Measurements from ENCODE around the gene ZNF618.
A peak's percentile ranks its signal among the peaks of the same experiment; 100 is the strongest.

ZNF618 gene

DNA sequence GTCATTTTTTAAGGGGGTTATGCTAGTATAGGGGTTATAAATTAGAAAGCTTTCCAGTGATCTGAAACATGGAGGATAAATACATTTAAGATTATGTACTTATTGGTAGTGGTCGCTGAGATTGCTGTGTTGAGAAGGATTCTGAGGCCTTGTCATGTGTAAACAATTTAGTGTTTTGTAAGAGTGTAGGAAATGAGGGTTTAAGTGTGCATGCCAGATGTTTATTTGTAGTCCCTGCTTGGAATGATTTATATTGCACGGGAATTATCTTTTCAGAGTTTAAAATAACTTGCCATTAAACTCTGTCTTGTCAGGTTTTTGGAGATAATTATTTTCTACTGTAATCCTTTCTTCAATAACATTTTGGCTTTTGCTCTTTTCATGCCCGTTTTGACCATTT, 19.4 kb downstream of the ZNF618 start:
- H3K4me3 ChIP-seq (replicated peaks; ENCODE audit: low read depth, low read length), result no peak overlapping the region
- DNase-seq (ENCODE audit: extremely low read depth, low read depth), result peak; percentile 26
- TF ChIP-seq, protein P1, sequence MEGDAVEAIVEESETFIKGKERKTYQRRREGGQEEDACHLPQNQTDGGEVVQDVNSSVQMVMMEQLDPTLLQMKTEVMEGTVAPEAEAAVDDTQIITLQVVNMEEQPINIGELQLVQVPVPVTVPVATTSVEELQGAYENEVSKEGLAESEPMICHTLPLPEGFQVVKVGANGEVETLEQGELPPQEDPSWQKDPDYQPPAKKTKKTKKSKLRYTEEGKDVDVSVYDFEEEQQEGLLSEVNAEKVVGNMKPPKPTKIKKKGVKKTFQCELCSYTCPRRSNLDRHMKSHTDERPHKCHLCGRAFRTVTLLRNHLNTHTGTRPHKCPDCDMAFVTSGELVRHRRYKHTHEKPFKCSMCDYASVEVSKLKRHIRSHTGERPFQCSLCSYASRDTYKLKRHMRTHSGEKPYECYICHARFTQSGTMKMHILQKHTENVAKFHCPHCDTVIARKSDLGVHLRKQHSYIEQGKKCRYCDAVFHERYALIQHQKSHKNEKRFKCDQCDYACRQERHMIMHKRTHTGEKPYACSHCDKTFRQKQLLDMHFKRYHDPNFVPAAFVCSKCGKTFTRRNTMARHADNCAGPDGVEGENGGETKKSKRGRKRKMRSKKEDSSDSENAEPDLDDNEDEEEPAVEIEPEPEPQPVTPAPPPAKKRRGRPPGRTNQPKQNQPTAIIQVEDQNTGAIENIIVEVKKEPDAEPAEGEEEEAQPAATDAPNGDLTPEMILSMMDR (IDR thresholded peaks at IDR 0.05; ENCODE audit: low read depth, low read length, missing control alignments), result no peak

DNA sequence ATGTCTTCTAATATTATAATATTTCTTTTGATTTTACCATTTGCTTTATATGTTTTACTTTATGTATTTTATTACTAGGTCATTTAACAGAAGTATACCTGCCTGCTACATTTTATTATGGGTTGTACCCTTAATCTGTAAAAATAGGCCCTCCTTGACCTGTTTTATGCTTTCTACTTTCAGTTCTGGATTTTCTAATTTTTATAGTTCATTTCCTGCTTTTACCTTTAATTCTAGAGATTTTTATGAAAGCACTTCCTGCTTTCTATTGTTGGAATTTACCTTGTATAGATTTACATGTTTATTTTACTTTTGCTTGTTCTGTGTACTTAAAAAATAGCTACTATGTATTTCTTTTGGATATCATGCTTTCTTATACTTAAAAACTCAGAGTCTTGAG, 20.6 kb downstream of the ZNF618 start:
- TF ChIP-seq, protein P1 (IDR thresholded peaks at IDR 0.05; ENCODE audit: low read depth, low read length, missing control alignments), result no peak
- DNase-seq (ENCODE audit: extremely low read depth, low read depth), result no peak
- H3K4me3 ChIP-seq (replicated peaks; ENCODE audit: low read depth, low read length), result no peak overlapping the region

DNA sequence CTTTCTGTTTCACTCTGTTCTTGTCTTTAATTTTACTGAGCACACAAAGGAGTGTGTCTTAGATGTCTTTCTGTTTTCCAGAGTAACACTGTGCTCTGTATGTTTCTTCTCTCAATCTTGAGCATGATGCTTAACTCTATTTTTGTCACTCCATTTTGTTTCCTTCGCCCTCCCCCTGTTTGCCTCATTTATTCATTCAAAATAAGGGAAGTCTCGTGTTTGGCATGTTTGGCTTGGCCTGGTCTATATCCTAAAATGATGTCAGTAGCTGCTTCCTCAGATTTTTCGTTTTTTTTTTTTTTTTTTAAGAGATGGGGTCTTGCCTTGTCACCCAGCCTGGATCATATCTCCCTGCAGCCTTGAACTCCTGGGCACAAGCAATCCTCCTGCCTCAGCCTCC, 22.0 kb downstream of the ZNF618 start:
- TF ChIP-seq, protein P1 (IDR thresholded peaks at IDR 0.05; ENCODE audit: low read depth, low read length, missing control alignments), result no peak
- no peak for DNase-seq (ENCODE audit: extremely low read depth, low read depth)
- H3K4me3 ChIP-seq (replicated peaks; ENCODE audit: low read depth, low read length), result no peak overlapping the region

DNA sequence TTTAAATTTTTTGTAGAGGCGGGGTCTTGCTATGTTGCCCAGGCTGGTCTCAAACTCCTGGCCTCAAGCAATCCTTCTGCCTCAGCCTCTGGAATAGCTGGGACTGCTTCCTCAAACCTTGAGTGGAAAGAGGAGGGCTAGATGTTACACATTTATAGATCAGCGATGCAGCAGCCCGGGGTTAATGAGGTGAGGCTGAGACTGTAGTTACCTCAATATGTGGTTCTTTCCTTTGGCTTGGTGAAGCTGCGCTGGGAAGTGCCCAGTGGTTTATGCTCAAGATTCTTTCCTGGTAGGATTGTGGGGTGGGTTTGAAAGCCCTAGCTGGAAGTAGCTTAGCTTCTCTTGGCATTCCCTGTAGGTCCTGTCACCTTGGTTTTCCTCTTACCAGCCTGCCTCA, 22.5 kb downstream of the ZNF618 start:
- TF ChIP-seq, protein P1 (IDR thresholded peaks at IDR 0.05; ENCODE audit: low read depth, low read length, missing control alignments), result no peak
- H3K4me3 ChIP-seq (replicated peaks; ENCODE audit: low read depth, low read length), result no peak overlapping the region
- DNase-seq (ENCODE audit: extremely low read depth, low read depth), result no peak

DNA sequence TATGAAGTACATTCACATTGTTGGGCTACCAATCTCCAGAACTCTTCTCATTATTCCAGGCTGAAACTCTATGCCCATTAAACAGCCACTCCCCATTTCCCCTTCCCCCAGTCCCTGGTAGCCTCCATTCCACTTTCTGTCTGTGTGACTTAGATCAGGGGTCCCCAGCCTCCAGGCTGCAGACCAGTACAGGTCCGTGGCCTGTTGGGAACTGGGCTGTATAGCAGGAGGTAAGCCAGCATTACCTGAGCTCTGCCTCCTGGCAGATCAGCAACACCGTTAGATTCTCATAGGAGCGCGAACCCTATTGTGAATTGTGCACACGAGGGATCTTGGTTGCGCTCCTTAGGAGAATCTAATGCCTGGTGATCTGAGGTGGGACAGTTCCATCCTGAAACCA, 23.1 kb downstream of the ZNF618 start:
- DNase-seq (ENCODE audit: extremely low read depth, low read depth), result no peak
- TF ChIP-seq, protein P1 (IDR thresholded peaks at IDR 0.05; ENCODE audit: low read depth, low read length, missing control alignments), result no peak
- no peak overlapping the region for H3K4me3 ChIP-seq (replicated peaks; ENCODE audit: low read depth, low read length)

DNA sequence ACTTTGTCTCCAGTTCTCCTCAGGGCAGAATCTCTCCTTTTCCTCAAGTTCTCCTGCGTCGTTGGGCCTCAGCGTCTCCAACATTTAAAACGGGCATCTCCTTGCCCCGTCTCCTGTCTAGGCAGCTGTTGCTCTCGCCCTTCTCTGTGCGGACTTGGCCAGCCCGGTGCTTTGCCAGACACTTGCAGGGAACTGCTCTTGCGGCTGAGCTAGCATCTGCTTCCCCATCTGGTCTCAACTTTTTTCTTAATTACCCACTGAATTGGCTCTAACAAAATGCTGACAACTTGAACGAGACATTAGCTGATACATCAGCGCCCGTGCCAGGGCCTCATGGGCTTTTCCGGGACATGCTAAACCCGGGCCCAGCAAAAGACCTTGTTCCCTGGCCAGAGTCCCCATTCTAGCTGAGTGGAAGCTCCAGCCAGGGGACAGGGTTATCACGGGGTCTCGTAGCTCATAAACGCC, 25.1 kb downstream of the ZNF618 start:
- TF ChIP-seq, protein P1 (IDR thresholded peaks at IDR 0.05; ENCODE audit: low read depth, low read length, missing control alignments), result no peak
- no peak for DNase-seq (ENCODE audit: extremely low read depth, low read depth)
- no peak overlapping the region for H3K4me3 ChIP-seq (replicated peaks; ENCODE audit: low read depth, low read length)

DNA sequence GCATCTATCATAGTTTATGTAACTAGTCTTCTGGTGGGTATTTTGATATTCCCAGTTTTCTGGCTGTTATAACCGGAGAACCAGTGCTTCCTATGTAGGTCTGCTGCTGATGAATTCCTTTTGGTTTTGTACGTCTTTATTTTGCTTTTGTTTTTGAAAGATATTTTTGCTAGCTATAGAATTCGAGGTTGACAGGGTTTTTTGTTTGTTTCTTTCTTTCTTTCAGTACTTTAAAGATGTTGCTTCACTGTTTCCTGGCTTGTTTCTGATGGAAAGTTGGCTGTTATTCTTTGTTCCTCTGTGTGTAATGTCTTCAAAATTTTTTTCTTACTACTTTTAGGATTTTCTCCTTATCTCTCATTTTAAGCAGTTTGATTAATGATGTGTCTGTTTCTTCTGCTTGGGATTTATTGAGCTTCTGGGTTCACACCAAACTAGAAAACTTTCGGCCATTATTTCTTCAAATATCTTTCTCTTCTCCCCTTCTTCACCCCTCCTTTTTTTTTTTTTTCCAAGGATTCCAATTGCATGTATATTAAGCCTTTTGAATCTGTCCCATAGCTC, 27.5 kb downstream of the ZNF618 start:
- H3K4me3 ChIP-seq (replicated peaks; ENCODE audit: low read depth, low read length), result no peak overlapping the region
- TF ChIP-seq, protein P1 (IDR thresholded peaks at IDR 0.05; ENCODE audit: low read depth, low read length, missing control alignments), result no peak
- no peak for DNase-seq (ENCODE audit: extremely low read depth, low read depth)
